HG03558 (cell line): Measurements from ENCODE around the gene MMP23B.

Experiments
- ATAC-seq: cut with Tn5 transposase; IDR thresholded peaks from one replicate; pipeline ENCODE4 v1.9.1; 2021; ENCODE audit warnings: moderate number of reproducible peaks; ENCODE audit not compliant: unreplicated experiment; ENCODE audit errors: extremely low read depth

MMP23B gene

DNA sequence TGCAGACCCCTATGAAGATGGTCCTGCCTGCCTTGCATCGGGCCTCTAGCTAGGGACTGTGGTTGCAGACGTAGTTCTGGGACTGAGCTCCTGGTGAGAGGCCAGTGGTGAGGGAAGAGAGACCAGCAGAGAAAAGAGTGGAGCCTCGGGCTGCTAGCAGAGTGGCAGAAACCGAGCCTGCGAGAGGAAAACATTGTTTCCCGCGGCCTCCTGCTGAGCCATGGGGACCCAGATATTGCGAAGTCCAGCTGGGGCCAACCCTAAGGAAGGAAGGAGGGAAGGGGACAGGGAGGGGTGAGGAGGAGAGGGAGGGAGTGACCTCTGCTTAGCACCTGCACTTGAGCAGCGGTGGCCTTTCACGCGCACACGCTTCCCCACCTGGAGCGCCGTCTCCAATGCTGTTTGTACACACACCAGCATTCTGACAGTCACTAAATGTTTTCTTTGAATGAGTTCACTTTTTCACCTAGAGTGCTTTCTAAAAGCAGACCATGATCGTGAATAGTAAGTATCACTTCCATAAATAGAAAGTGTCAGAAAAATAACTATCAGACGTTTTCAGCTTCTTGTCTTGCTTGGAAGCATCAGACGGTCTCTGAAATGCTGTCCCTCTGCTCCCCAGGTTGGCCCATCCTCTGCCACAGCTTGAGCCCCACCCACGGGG lies 29.5 kb upstream of the MMP23B start:
- ATAC-seq = no peak

DNA sequence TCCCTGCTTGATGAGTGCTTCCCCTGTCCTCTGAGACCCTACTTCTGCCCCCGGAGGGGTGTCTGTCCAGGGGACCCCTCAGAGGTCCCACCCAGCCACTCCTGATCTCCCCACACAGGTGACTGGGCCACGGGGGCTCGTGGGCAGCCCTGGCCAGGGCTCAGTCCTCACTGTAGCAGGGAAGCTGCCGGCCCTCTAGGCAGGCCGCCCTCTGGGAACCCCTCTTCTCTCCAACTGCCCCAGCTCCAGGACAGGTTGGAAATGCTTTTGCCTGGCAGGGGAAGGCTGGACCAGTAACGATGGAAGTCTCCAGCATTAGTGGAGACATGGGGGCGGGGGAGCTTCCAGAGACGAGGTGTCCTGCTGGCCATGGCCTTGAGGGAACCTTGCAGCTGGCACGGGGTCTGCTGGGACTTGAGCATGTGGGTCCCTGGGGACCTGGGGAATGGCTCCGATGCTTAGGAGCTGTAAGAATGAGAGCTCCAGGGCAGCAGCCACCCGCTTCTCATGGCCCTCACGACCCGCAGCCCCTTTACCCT lies 28.9 kb upstream of the MMP23B start:
- ATAC-seq = no peak

DNA sequence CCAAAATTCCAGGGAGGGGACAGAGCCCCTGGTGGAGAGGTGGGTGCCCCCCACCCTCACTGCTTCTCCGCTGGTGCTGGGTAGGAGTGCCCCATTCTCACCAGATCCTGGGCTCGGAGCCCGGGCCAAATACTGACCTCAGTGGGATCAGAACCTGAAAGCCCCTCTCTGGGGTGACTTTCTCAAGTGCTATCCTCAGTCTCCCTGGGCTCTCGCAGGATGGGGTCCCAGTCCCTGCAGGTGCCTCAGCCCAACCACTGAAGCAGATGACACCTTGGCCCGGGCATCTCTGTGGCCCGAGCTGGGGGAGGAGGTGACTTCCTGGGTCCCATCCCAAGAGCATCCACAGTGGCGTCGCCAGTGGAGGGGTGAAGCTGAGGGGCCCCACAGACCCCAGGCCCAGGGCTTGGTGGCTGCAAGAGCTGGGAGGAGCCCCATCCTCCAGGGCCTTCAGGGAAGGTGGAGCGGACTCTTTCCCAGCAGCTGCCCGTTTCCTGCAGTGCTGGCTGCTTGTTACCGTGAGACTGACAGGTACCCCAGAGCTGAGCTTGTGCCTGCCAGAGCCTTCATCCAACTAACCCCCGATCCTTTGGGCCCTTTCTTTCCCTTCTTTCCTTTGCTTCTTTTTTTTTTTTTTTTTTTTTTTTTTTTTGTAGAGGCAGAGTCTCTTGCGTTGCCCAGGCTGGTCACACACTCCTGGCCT lies 28.2 kb upstream of the MMP23B start:
- ATAC-seq = no peak

- no peak for ATAC-seq
Measured at GRCh38 chr1:1604374-1605033, 27.5 kb upstream of the MMP23B start.

- no peak for ATAC-seq
Measured at GRCh38 chr1:1605034-1605591, 26.9 kb upstream of the MMP23B start.

DNA sequence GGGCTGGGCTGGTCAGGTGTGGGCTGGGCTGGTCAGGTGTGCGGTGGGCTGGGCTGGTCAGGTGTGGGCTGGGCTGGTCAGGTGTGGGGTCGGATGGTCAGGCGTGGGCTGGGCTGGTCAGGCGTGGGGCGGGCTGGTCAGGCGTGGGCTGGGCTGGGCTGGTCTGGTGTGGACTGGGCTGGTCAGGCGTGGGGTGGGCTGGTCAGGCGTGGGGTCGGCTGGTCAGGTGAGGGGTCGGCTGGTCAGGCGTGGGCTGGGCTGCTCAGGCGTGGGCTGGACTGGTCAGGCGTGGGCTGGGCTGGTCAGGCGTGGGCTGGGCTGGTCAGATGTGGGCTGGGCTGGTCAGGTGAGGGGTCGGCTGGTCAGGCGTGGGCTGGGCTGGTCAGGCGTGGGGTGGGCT lies 26.2 kb upstream of the MMP23B start:
- no peak for ATAC-seq

DNA sequence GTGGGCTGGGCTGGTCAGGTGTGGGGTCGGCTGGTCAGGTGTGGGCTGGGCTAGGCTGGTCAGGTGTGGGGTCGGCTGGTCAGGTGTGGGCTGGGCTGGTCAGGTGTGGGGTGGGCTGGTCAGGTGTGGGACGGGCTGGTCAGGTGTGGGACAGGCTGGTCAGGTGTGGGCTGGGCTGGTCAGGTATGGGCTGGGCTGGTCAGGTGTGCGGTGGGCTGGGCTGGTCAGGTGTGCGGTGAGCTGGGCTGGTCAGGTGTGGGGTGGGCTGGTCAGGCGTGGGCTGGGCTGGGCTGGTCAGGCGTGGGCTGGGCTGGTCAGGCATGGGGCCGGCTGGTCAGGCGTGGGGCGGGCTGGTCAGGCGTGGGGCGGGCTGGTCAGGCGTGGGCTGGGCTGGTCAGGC lies 25.7 kb upstream of the MMP23B start:
- no peak for ATAC-seq

- ATAC-seq = no peak
Measured at GRCh38 chr1:1609822-1610485, 22.0 kb upstream of the MMP23B start.

DNA sequence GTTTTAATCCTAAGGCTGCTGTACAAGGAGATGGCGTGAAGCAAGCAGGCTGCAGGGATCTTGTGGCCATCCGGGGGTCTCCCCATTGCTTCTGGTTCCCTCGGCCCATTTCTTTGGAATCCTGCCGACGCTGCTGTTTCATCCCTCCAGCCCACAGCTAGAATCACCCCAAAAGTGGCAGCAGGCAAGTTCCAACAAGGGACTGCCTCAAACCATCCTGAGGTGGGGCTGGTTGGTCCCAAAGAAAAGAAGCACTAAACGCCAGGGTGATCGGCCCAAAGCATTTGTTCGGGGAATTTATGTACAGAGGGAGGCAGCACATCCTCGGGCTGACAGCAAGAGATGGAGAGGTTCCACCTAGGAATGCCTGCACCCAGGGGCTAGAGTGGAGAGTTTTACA lies 21.2 kb upstream of the MMP23B start:
- no peak for ATAC-seq

DNA sequence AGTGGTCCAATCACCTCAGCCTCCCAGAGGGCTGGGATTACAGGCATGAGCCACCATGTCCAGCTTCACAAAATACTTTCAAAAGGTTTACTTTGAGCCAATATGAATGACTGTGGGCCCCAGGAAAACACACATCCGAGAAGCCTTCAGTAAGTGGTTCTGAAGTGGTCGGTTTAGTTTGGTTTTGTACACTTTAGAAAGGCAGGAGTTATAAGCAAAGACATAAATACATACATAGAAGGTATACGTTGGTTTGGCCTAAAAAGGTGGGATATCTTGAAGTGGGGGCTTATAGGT lies 19.9 kb upstream of the MMP23B start:
- ATAC-seq = no peak

DNA sequence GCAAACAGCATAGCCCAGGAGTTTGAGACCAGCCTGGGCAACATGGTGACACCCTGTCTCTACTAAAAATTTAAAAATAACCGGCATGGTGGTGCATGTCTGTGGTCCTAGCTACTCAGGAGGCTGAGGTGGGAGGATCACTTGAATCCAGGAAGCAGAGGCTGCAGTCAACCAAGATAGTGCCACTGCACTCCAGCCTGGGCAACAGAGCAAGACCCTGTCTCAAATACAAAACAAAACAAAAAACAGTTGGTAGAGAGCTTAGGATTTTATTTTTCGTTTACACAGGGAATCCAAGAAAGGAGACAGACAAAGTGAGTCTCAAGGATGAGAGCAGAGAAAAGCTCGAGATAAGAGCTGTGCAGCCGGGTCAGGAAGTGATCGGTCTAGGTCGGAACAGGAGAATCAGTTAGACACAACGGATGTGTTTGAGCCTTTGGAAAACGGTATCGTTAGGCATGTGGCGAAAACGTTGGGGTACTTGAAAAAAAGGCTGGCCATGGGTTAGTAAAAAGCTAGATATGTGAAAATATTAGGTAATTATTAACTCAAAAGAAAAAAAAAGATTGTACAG lies 18.4 kb upstream of the MMP23B start:
- ATAC-seq = no peak

DNA sequence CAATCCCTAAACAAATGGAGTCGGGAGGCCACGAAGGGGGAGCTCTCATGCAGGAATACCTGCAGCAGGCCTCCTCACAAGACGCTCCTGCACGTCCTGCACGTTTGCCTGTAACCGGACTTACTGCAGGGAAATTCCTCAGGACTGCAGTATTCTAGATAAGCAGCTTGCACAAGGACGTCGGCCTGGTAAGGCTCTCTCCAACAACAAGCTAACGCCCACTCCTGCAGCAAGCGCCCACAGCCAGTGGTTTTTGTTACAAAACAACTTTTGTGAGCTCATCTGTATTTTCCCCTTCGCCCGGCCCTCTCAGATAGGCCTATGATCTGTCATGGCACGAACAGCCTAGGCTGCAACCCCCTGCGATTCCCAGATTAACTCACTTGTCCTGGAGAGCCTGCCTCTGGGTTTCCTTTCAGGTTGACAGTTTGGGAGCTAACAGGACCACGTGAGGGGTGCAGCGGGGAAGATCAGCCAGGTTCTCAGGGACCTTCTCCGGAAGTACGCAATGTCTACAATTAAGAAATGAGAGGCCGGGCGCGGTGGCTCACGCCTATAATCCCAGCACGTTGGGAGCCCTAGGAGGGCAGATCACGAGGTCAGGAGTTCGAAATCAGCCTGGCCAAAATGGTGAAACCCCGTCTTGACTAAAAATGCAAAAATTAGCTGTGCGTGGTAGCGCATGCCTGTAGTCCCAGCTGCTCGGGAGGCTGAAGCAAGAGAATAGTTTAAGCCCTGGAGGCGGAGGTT lies 17.6 kb upstream of the MMP23B start:
- ATAC-seq = no peak

DNA sequence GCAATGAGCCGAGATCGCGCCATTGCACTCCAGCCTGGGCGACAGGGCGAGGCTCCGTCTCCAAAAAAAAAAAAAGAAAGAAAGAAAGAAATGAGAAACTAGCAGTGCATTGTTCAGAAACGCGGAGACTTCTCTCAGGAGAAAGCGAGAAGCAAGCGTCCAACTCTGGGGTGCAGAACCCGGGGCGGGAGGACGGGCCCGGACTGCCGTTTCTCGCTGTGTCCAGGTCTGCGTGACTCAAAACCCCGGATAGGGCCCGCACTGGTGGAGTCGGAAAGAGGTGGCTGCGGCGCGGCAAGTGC lies 17.1 kb upstream of the MMP23B start:
- no peak for ATAC-seq

GRCh38 chr1:1615256-1616044 lies 16.5 kb upstream of the MMP23B start, which contains the start of gene MIB2:
Gene MIB2, plus strand, starts transcription at chr1:1615500. Its CDS starts 7,953 bp downstream, at chr1:1623453.
- ATAC-seq = peak; percentile 62

DNA sequence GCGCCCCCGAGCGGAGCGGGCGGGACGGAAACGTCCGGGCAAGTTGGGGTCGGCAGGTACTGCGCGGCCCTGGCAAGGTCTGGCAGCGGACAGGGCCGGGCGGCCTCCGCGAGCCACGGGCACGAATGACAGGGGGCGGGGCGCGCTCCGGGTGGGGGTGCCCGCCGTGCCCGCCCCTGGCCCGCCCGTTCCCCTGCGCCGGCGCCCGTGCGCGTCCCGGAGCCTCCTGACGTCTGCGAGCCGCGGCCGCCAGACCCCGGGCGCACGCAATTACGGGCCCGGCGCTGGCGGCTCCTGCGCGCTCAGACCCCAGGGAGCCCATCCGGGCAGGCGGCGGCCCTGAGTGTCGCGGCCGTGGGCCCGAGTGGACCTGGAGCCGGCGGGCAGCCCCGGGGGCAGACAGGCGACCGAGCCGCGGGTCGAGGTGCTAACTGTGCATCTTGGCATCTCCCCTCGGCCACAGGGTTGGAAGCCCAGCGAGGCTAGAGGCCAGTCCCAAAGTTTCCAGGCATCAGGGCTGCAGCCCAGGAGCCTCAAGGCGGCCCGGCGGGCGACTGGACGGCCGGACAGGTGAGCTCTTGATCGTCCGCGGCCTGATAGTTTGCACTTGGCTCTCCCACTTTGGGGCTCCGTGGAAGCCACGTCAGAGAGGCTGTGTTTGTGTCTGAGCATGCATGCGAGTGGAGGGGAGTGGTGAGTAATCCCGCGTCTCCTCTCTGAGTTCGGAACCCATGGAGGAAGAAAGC lies 15.8 kb upstream of the MMP23B start:
- peak; percentile 20 for ATAC-seq

- no peak for ATAC-seq
Measured at GRCh38 chr1:1616838-1617237, 15.1 kb upstream of the MMP23B start.

GRCh38 chr1:1617516-1617915 lies 14.5 kb upstream of the MMP23B start:
- no peak for ATAC-seq

- no peak for ATAC-seq
Measured at GRCh38 chr1:1617925-1618324, 14.0 kb upstream of the MMP23B start.
